CD4-positive, alpha-beta T cell (primary cell): Measurements from ENCODE around the gene ZFP1. TPM values are rescaled to one million over a fixed set of nuclear protein-coding genes. Genes with fewer than 3 reads are reported as not detected.
A peak's percentile ranks its signal among the peaks of the same experiment; 100 is the strongest.

Experiments used
- ATAC-seq: fragments of 200-7000 bp; cut with Tn5 transposase; one replicate; pipeline ENCODE4 v1.10.0; 2022; ENCODE audit warnings: mild to moderate bottlenecking; ENCODE audit not compliant: poor library complexity
- CTCF ChIA-PET: fragments of 350-600 bp; sonication (Branson Sonifier 250); formaldehyde crosslinking; loops from one replicate; lab custom pipeline; 2021; ENCODE audit warnings: antibody characterized with exemption, inconsistent platforms; lab: Charles Lee
- POLR2A ChIA-PET: fragments of 350-600 bp; sonication (Branson Sonifier 250); formaldehyde crosslinking; loops from one replicate; lab custom pipeline; 2021; ENCODE audit warnings: antibody characterized with exemption, inconsistent platforms; lab: Charles Lee
- DNase-seq, 14 experiments: peaks; one replicate each; pipeline ENCODE4 v3.0.0-alpha.2; 2013 to 2020; ENCODE audit warnings: mixed read lengths in 2 of 14
- H3K27ac ChIP-seq, 2 donors: one replicate each; pipeline versions ENCODE4 v1.5.1 to v1.7.0; 2013; ENCODE audit warnings: low read length in 2 of 2, low read depth in 1 of 2, mild to moderate bottlenecking in 1 of 2
- H3K27me3 ChIP-seq, 2 experiments: 1 replicate in 1 of 2; 2 replicates in 1 of 2; pipeline versions ENCODE4 v1.6.1 to v1.7.0; 2013; ENCODE audit warnings: low read length in 2 of 2, control low read depth in 1 of 2, mild to moderate bottlenecking in 1 of 2, moderate library complexity in 1 of 2; ENCODE audit not compliant: insufficient read depth in 2 of 2, control insufficient read depth in 1 of 2
- H3K36me3 ChIP-seq: one replicate; pipeline ENCODE4 v1.6.1; 2013; ENCODE audit warnings: low read length, control low read depth; ENCODE audit not compliant: insufficient read depth
- H3K4me1 ChIP-seq: one replicate; pipeline ENCODE4 v1.6.1; 2013; ENCODE audit warnings: low read length, control low read depth; ENCODE audit not compliant: insufficient read depth
- H3K4me3 ChIP-seq: one replicate; pipeline ENCODE4 v1.5.1; 2013; ENCODE audit warnings: mild to moderate bottlenecking, low read length, moderate library complexity
- H3K9me3 ChIP-seq, 2 experiments: 1 replicate in 1 of 2; 2 replicates in 1 of 2; pipeline versions ENCODE4 v1.6.1 to v1.7.0; 2013; ENCODE audit warnings: low read length in 2 of 2, mild to moderate bottlenecking in 2 of 2, control low read depth in 1 of 2, moderate library complexity in 1 of 2; ENCODE audit not compliant: control insufficient read depth in 1 of 2, insufficient read depth in 1 of 2
- H3K27ac Mint-ChIP-seq: one replicate; pipeline ENCODE4 v1.8.0; 2020; ENCODE audit warnings: mixed read lengths
- H3K27me3 Mint-ChIP-seq: one replicate; pipeline ENCODE4 v1.8.0; 2021; ENCODE audit warnings: mixed read lengths
- H3K36me3 Mint-ChIP-seq: one replicate; pipeline ENCODE4 v1.8.0; 2021; ENCODE audit warnings: low read depth, mixed read lengths
- H3K4me1 Mint-ChIP-seq: one replicate; pipeline ENCODE4 v1.8.0; 2021; ENCODE audit warnings: low read depth, mixed read lengths
- H3K4me3 Mint-ChIP-seq: one replicate; pipeline ENCODE4 v1.8.0; 2020; ENCODE audit warnings: mild to moderate bottlenecking, mixed read lengths
- H3K9me3 Mint-ChIP-seq: one replicate; pipeline ENCODE4 v1.8.0; 2020; ENCODE audit warnings: mixed read lengths
- intact Hi-C, 2 experiments: fragments of 100-400 bp; cut with DNase I in 1 of 2; cut with micrococcal nuclease in 1 of 2; formaldehyde crosslinking; loops; one replicate each; pipeline versions ENCODE4 v1.15.1 to v1.9.0; 2023 to 2025; cut with DNase I, micrococcal nuclease
- total RNA-seq, 174 experiments: library from RNA in 2 of 174; stranded (reverse) in 2 of 174; gene quantifications; one replicate each; pipeline ENCODE4 v1.2.3 and lab custom pipeline; 2021 to 2026
- TF ChIP-seq, protein P1 (sequence below): fragments of 200-600 bp; IDR thresholded peaks from one replicate; pipeline ENCODE4 v1.8.0; 2022; ENCODE audit warnings: antibody characterized with exemption, mild to moderate bottlenecking

Gene ZFP1
- total RNA-seq, 2 experiments from 2014 or later: 6.2 to 7.5 TPM

DNA sequence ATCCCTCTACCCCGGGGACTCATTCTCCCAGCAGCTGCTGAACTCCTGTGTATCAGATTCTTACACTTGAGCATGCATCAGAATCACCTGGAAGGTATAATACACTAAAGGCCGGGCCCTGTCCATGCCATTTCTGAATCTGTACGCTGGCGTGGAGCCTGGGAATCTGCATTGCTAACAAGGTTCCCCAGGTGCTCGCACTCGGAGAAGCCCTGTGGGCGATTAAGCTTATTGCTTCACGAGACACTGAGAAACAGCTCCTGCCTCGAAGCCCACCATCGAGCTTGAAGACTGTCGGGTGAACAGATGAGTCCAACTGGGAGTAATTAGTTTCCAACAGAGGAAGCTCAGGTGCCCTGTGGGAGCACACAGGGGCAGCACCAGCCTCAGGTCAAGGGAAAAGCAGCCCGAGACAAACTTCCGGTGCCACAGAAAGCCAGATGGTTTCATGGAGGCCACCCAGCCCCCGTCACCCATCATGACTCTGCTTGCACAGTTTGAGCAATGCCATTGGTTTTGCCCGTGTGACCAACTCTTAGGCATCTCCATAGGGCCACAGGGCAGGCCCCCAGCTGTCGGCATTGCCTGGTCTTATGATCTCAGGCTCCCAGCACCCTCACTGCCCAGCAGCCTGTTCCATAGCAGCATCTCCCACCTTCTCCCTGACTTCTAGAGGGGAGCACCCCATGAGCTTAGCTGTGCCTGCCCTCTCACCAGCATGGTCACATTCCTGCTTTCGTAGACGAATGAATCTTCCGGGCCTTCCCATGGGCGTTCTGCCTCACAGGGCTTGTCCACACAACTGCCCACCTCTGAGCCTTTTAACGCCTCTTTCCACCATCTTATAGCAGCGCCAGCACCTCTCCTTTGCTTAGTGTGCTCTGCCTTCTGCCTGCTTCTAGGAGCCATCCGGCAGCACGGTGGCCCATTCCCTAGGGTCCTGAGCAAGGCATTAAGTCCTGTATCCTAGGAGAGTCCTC, 47.8 kb downstream of the ZFP1 start:
- H3K36me3 Mint-ChIP-seq: no peaks in the 10 kb centered on the region
- Histone ChIP-seq H3K4me3 (no peak overlapping the region), H3K36me3 (no peaks in the 10 kb centered on the region), H3K27ac (no peak overlapping the region), H3K9me3 (peaks cover 0 to 3% of the 10 kb centered on the region in 2 experiments), H3K27me3 (peaks cover 3 to 4% of the 10 kb centered on the region in 2 experiments), H3K4me1 (peaks cover 8% of the 10 kb centered on the region)
- intact Hi-C loops: loop anchor here (5.0 to 10.0 kb wide), 2 partner anchors 36 to 1979 kb away; no protein-coding TSS in a partner anchor
- no peak for ATAC-seq
- CTCF ChIA-PET: no interaction called here
- peaks cover 17% of the 10 kb centered on the region for H3K4me1 Mint-ChIP-seq
- TF ChIP-seq, protein P1, sequence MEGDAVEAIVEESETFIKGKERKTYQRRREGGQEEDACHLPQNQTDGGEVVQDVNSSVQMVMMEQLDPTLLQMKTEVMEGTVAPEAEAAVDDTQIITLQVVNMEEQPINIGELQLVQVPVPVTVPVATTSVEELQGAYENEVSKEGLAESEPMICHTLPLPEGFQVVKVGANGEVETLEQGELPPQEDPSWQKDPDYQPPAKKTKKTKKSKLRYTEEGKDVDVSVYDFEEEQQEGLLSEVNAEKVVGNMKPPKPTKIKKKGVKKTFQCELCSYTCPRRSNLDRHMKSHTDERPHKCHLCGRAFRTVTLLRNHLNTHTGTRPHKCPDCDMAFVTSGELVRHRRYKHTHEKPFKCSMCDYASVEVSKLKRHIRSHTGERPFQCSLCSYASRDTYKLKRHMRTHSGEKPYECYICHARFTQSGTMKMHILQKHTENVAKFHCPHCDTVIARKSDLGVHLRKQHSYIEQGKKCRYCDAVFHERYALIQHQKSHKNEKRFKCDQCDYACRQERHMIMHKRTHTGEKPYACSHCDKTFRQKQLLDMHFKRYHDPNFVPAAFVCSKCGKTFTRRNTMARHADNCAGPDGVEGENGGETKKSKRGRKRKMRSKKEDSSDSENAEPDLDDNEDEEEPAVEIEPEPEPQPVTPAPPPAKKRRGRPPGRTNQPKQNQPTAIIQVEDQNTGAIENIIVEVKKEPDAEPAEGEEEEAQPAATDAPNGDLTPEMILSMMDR: no peak
- peaks cover 24% of the 10 kb centered on the region for H3K27me3 Mint-ChIP-seq
- DNase-seq: peak in 1 of 14 experiments; percentile 10
- no peaks in the 10 kb centered on the region for H3K9me3 Mint-ChIP-seq
- POLR2A ChIA-PET: no interaction called here
- no peak overlapping the region for H3K4me3 Mint-ChIP-seq
- H3K27ac Mint-ChIP-seq: no peak overlapping the region

DNA sequence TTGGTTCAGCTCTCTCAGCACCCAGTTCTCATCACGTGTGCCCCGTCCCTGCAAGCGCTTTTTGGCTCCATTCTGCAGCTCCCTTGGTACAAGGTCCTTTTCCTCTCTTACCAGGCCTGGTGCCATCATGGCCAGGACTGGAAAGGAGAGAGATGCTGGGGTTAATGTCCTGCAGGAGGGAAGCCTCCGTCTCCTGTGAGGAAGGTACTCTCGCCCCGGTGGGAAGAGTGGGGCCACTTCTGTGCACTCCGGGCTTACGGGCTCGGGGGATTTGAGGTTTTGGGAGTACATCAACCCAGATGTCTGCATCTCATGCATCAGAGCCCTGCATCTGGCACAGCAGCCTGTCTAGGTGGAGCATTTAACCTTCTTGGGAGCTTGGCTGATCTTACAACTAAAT, 48.5 kb downstream of the ZFP1 start:
- CTCF ChIA-PET: interaction anchor here (1.1 kb wide), 1 partner anchor 567 kb away, joined by 4 read pairs; no protein-coding TSS in a partner anchor
- TF ChIP-seq, protein P1: no peak
- peaks cover 24% of the 10 kb centered on the region for H3K27me3 Mint-ChIP-seq
- ATAC-seq (no peak), DNase-seq (peak in 1 of 14 experiments; percentile 22)
- H3K4me1 Mint-ChIP-seq: peaks cover 25% of the 10 kb centered on the region
- no peak overlapping the region for H3K27ac Mint-ChIP-seq
- POLR2A ChIA-PET: no interaction called here
- peaks cover 0 to 3% of the 10 kb centered on the region in 2 experiments for H3K9me3 ChIP-seq
- intact Hi-C loops: loop anchor here (5.0 to 10.0 kb wide), 2 partner anchors 35 to 1978 kb away; no protein-coding TSS in a partner anchor
- H3K36me3 ChIP-seq: no peaks in the 10 kb centered on the region
- peaks cover 13% of the 10 kb centered on the region for H3K4me1 ChIP-seq
- H3K27me3 ChIP-seq: peaks cover 3 to 4% of the 10 kb centered on the region in 2 experiments
- no peak overlapping the region for H3K27ac ChIP-seq
- H3K4me3 ChIP-seq: no peak overlapping the region
- H3K36me3 Mint-ChIP-seq: no peaks in the 10 kb centered on the region
- no peaks in the 10 kb centered on the region for H3K9me3 Mint-ChIP-seq
- no peak overlapping the region for H3K4me3 Mint-ChIP-seq

DNA sequence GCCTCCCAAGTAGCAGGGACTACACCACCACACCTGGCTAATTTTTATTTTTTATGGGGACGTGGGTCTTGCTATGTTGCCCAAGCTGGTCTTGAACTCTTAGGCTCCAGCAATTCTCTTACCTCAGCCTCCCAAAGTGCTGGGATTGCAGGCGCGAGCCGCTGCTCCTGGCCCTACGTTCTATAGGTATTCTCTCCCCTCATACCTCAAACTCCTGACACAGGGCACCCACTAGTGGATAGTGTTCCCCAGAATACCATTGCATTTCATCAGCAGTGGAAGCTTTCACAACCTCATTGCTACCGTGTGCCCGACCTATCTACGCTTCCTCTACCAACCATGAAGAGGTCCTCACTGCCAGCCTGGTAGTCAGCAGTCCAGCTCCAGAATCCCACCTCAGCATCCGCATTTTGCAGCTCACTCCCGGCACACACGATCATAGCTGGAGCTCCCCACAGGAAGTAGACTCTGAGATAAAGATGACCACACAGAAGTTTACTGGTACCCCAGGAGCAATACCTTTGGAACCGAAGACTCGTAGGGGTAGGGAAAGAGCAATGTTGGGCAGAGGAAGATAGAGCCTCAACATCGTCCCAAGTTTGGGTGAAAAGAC, 49.3 kb downstream of the ZFP1 start:
- CTCF ChIA-PET: interaction anchor here (0.7 to 1.1 kb wide), 2 partner anchors 36 to 566 kb away, joined by 3 to 4 read pairs; no protein-coding TSS in a partner anchor
- DNase-seq: peak in 1 of 14 experiments; percentile 29
- Mint-ChIP-seq H3K4me1 (peaks cover 30% of the 10 kb centered on the region), H3K4me3 (no peak overlapping the region), H3K9me3 (no peaks in the 10 kb centered on the region), H3K27me3 (peaks cover 24% of the 10 kb centered on the region), H3K36me3 (no peaks in the 10 kb centered on the region), H3K27ac (no peak overlapping the region)
- peaks cover 3 to 4% of the 10 kb centered on the region in 2 experiments for H3K27me3 ChIP-seq
- H3K4me1 ChIP-seq: peaks cover 15% of the 10 kb centered on the region
- intact Hi-C loops: loop anchor here (2.0 to 10.0 kb wide), 5 partner anchors 35 to 1977 kb away; partner anchors contain the start of gene TMEM170A (in 1 of the 2)
- no peak overlapping the region for H3K27ac ChIP-seq
- TF ChIP-seq, protein P1: no peak
- POLR2A ChIA-PET: interaction anchor here (2.2 kb wide), 1 partner anchor 188 kb away, joined by 11 read pairs; no protein-coding TSS in a partner anchor
- no peak for ATAC-seq
- H3K4me3 ChIP-seq: no peak overlapping the region
- peaks cover 0 to 3% of the 10 kb centered on the region in 2 experiments for H3K9me3 ChIP-seq
- no peaks in the 10 kb centered on the region for H3K36me3 ChIP-seq
